H1 (cell line): ENCODE results near the gene MAP1B. TPM values are rescaled to one million over a fixed set of nuclear protein-coding genes. Genes with fewer than 3 reads are reported as not detected.

Experiments
- CTCF ChIA-PET: fragments of 300-600 bp; sonication (Branson Sonifier 250); formaldehyde crosslinking; loops from one replicate; lab custom pipeline; 2021; ENCODE audit not compliant: partially characterized antibody; lab: Charles Lee
- POLR2A ChIA-PET: fragments of 300-600 bp; sonication (Branson Sonifier 250); formaldehyde crosslinking; loops from one replicate; lab custom pipeline; 2021; ENCODE audit warnings: inconsistent platforms; ENCODE audit not compliant: partially characterized antibody; lab: Charles Lee
- DNase-seq, 2 experiments: peaks; one replicate each; pipeline versions ENCODE4 v3.0.0 to v3.0.0-alpha.2; 2010 to 2022; ENCODE audit warnings: low spot score in 2 of 2, low read depth in 1 of 2, mixed read lengths in 1 of 2
- FAIRE-seq: peaks from 2 replicates; lab custom pipeline; 2011; peaks lifted over from hg19 to GRCh38; lab: Jason Lieb, UNC
- H2AFZ ChIP-seq: 2 replicates; pipeline ENCODE4 v1.8.1; 2012; ENCODE audit warnings: low read length, inconsistent platforms
- H2AK5ac ChIP-seq: 2 replicates; pipeline ENCODE4 v1.6.1; 2013; ENCODE audit warnings: low read depth, low read length
- H2BK120ac ChIP-seq: replicated peaks from 2 replicates; pipeline ENCODE3; 2013; ENCODE audit warnings: low read depth, low read length, inconsistent platforms
- H2BK12ac ChIP-seq: 2 replicates; pipeline ENCODE4 v1.6.1; 2013; ENCODE audit warnings: low read depth, low read length
- H2BK15ac ChIP-seq: 2 replicates; pipeline ENCODE4 v1.6.1; 2013; ENCODE audit warnings: low read length
- H2BK20ac ChIP-seq: 2 replicates; pipeline ENCODE4 v1.6.1; 2013; ENCODE audit warnings: low read length
- H2BK5ac ChIP-seq: 2 replicates; pipeline ENCODE4 v1.6.1; 2013; ENCODE audit warnings: low read depth, low read length
- H3K14ac ChIP-seq: 2 replicates; pipeline ENCODE4 v1.6.1; 2013; ENCODE audit warnings: inconsistent platforms; ENCODE audit not compliant: insufficient read length
- H3K18ac ChIP-seq: 2 replicates; pipeline ENCODE4 v1.6.1; 2013; ENCODE audit warnings: low read length; ENCODE audit errors: extremely low read depth
- H3K23ac ChIP-seq: 2 replicates; pipeline ENCODE4 v1.6.1; 2013; ENCODE audit warnings: inconsistent platforms; ENCODE audit not compliant: insufficient read length
- H3K23me2 ChIP-seq: 2 replicates; pipeline ENCODE4 v1.6.1; 2013; ENCODE audit warnings: low read depth, low read length
- H3K27ac ChIP-seq: 2 replicates; pipeline ENCODE4 v1.6.1; 2011; ENCODE audit warnings: low read depth, low read length, inconsistent platforms
- H3K27me3 ChIP-seq, 4 experiments: replicated peaks in 1 of 4; 1 replicate in 1 of 4; 2 replicates in 3 of 4; pipeline versions ENCODE4 v1.6.1 to v1.8.1; 2011 to 2013; ENCODE audit warnings: low read length in 3 of 4, mild to moderate bottlenecking in 3 of 4, inconsistent platforms in 2 of 4, mixed read lengths in 2 of 4, moderate library complexity in 1 of 4; ENCODE audit not compliant: control insufficient read depth in 3 of 4, insufficient read depth in 3 of 4; ENCODE audit errors: extremely low read depth in 1 of 4
- H3K36me3 ChIP-seq, 4 experiments: 2 replicates each; pipeline versions ENCODE4 v1.6.1 to v1.8.1; 2011 to 2013; ENCODE audit warnings: mild to moderate bottlenecking in 4 of 4, low read length in 3 of 4, moderate library complexity in 2 of 4, control low read depth in 1 of 4, inconsistent platforms in 1 of 4; ENCODE audit not compliant: insufficient read depth in 4 of 4, control insufficient read depth in 2 of 4
- H3K4ac ChIP-seq: replicated peaks from 2 replicates; pipeline ENCODE3; 2013; ENCODE audit warnings: low read length, low read depth, mixed read lengths, inconsistent platforms; ENCODE audit not compliant: insufficient read length
- H3K4me1 ChIP-seq, 4 experiments: replicated peaks in 1 of 4; 1 replicate in 1 of 4; 2 replicates in 3 of 4; pipeline versions ENCODE4 v1.6.1 to v1.8.1; 2011 to 2013; ENCODE audit warnings: low read length in 3 of 4, inconsistent platforms in 2 of 4, mixed read lengths in 1 of 4; ENCODE audit not compliant: insufficient read depth in 4 of 4, control insufficient read depth in 3 of 4
- H3K4me2 ChIP-seq, 2 experiments: 2 replicates each; pipeline versions ENCODE4 v1.6.1 to v1.8.1; 2011 to 2013; ENCODE audit warnings: low read depth in 2 of 2, low read length in 2 of 2, control low read depth in 1 of 2, inconsistent platforms in 1 of 2, mild to moderate bottlenecking in 1 of 2; ENCODE audit not compliant: insufficient read depth in 1 of 2
- H3K4me3 ChIP-seq, 4 experiments: fragments of 200-600, 300-600 bp in 1 of 4; sonication (generic), shearing (Covaris generic), sonication (Bioruptor Twin) in 1 of 4; 2 replicates each; pipeline versions ENCODE4 v1.5.1 to v1.8.1; 2011 to 2016; ENCODE audit warnings: low read length in 4 of 4, low read depth in 3 of 4, control low read depth in 2 of 4, inconsistent platforms in 2 of 4, mild to moderate bottlenecking in 2 of 4, mixed read lengths in 1 of 4, moderate library complexity in 1 of 4; ENCODE audit not compliant: insufficient read depth in 2 of 4; ENCODE audit errors: extremely low read depth in 1 of 4
- H3K56ac ChIP-seq: replicated peaks from 2 replicates; pipeline ENCODE3; 2013; ENCODE audit warnings: low read depth, mild to moderate bottlenecking, mixed read lengths, low read length, inconsistent platforms; ENCODE audit not compliant: insufficient read length
- H3K79me1 ChIP-seq: 2 replicates; pipeline ENCODE4 v1.6.1; 2013; ENCODE audit warnings: low read depth, low read length, control low read depth
- H3K79me2 ChIP-seq, 2 experiments: 2 replicates each; pipeline versions ENCODE4 v1.6.1 to v1.8.1; 2012 to 2013; ENCODE audit warnings: low read length in 2 of 2, mild to moderate bottlenecking in 2 of 2, inconsistent platforms in 1 of 2; ENCODE audit not compliant: insufficient read depth in 2 of 2, control insufficient read depth in 1 of 2
- H3K9ac ChIP-seq, 4 experiments: replicated peaks in 1 of 4; 1 replicate in 1 of 4; 2 replicates in 3 of 4; pipeline versions ENCODE4 v1.6.1 to v1.8.1; 2011 to 2013; ENCODE audit warnings: low read depth in 3 of 4, low read length in 3 of 4, control low read depth in 2 of 4, mild to moderate bottlenecking in 2 of 4, moderate library complexity in 2 of 4, inconsistent platforms in 1 of 4; ENCODE audit errors: extremely low read depth in 1 of 4
- H3K9me3 ChIP-seq, 2 experiments: 2 replicates each; pipeline versions ENCODE4 v1.6.1 to v1.8.1; 2012 to 2013; ENCODE audit warnings: mild to moderate bottlenecking in 2 of 2, moderate library complexity in 2 of 2, control low read depth in 1 of 2, inconsistent platforms in 1 of 2, low read depth in 1 of 2, low read length in 1 of 2, mixed read lengths in 1 of 2; ENCODE audit not compliant: insufficient read depth in 2 of 2
- H4K20me1 ChIP-seq, 2 experiments: replicated peaks in 1 of 2; 2 replicates each; pipeline versions ENCODE3 to v1.8.1; 2011 to 2013; ENCODE audit warnings: inconsistent platforms in 2 of 2, low read length in 2 of 2, mild to moderate bottlenecking in 1 of 2; ENCODE audit not compliant: insufficient read depth in 2 of 2, control insufficient read depth in 1 of 2
- H4K5ac ChIP-seq: 2 replicates; pipeline ENCODE4 v1.6.1; 2013; ENCODE audit warnings: low read length, low read depth, mixed read lengths, inconsistent platforms; ENCODE audit not compliant: insufficient read length
- H4K8ac ChIP-seq: 2 replicates; pipeline ENCODE4 v1.8.0; 2013; ENCODE audit warnings: mild to moderate bottlenecking, moderate library complexity, low read length, inconsistent platforms; ENCODE audit not compliant: insufficient read depth; ENCODE audit errors: extremely low read depth
- H4K91ac ChIP-seq: replicated peaks from 2 replicates; pipeline ENCODE3; 2013; ENCODE audit warnings: low read length, mixed read lengths, inconsistent platforms; ENCODE audit not compliant: insufficient read length
- BCL11A ChIP-seq, 2 experiments: IDR thresholded peaks; one replicate each; pipeline ENCODE4 v1.6.1; 2011; ENCODE audit warnings: low read depth in 2 of 2, low read length in 2 of 2, mild to moderate bottlenecking in 2 of 2
- CHD2 ChIP-seq: IDR thresholded peaks from 2 replicates; pipeline ENCODE4 v1.6.1; 2012; ENCODE audit warnings: low read length, improper control_type of control experiment
- CREB1 ChIP-seq: IDR thresholded peaks from 2 replicates; pipeline ENCODE4 v1.6.1; 2012; ENCODE audit warnings: inconsistent platforms
- E2F6 ChIP-seq: IDR thresholded peaks from 2 replicates; pipeline ENCODE4 v1.6.1; 2012; ENCODE audit warnings: inconsistent platforms
- EGR1 ChIP-seq: IDR thresholded peaks from 2 replicates; pipeline ENCODE4 v1.6.1; 2011; ENCODE audit warnings: low read depth, low read length, borderline replicate concordance
- EP300 ChIP-seq, 2 experiments: IDR thresholded peaks; 1 replicate in 1 of 2; 2 replicates in 1 of 2; pipeline ENCODE4 v1.6.1; 2011 to 2012; ENCODE audit warnings: low read depth in 2 of 2, low read length in 2 of 2, mild to moderate bottlenecking in 2 of 2, borderline replicate concordance in 1 of 2, inconsistent platforms in 1 of 2, moderate library complexity in 1 of 2
- PHF8 ChIP-seq: fragments of 200-600 bp; sonication (generic); conservative IDR thresholded peaks from 2 replicates; pipeline ENCODE4 v1.7.1; 2012; ENCODE audit warnings: low read depth, mild to moderate bottlenecking, inconsistent platforms, low read length, moderate library complexity
- POLR2AphosphoS5 ChIP-seq: IDR thresholded peaks from 2 replicates; pipeline ENCODE4 v1.6.1; 2011; ENCODE audit warnings: low read depth, low read length
- TCF12 ChIP-seq: IDR thresholded peaks from 2 replicates; pipeline ENCODE4 v1.6.1; 2011; ENCODE audit warnings: low read depth, mild to moderate bottlenecking, low read length
- TEAD4 ChIP-seq: IDR thresholded peaks from 2 replicates; pipeline ENCODE4 v1.6.1; 2012; ENCODE audit warnings: low read depth, low read length, inconsistent platforms, mixed read lengths
- YY1 ChIP-seq: IDR thresholded peaks from 2 replicates; pipeline ENCODE4 v1.6.1; 2011; ENCODE audit warnings: low read depth, mild to moderate bottlenecking, low read length
- WGBS, 2 experiments: shearing (Covaris generic) in 1 of 2; methylation state at CpG; one replicate each; pipeline versions ENCODE4 v1.1.6 to v1.1.7; 2013 to 2015; ENCODE audit warnings: low lambda C conversion rate in 2 of 2, mixed read lengths in 2 of 2, inconsistent platforms in 1 of 2, low coverage in 1 of 2, missing lambda C conversion rate in 1 of 2; ENCODE audit not compliant: insufficient replicate concordance in 2 of 2, insufficient coverage in 1 of 2, insufficient read length in 1 of 2; ENCODE audit errors: extremely low coverage in 1 of 2, missing lambda C conversion rate in 1 of 2; 5-methylcytosine and 5-hydroxymethylcytosine counted together
- polyA plus RNA-seq, 7 experiments: library from polyadenylated mRNA; depleted of rRNA in 3 of 7; stranded (reverse) in 5 of 7; unstranded in 2 of 7; fragments of >200 nt in 5 of 7; fragments of 200-250 nt in 2 of 7; gene quantifications; 1 replicate in 5 of 7; 2 replicates in 1 of 7; 4 replicates in 1 of 7; pipeline versions ENCODE4 v1.2.1 to v1.2.3, GENCODE V29; 2011 to 2013; ENCODE audit warnings: missing spikeins in 2 of 7, mixed read lengths in 2 of 7
- total RNA-seq: library from RNA; stranded (reverse); fragmentation: NEBNext Ultra II Directional; extraction: Animal tissue kit (Norgen Biotek cat#: 25700); gene quantifications from 2 replicates; pipeline ENCODE4 v1.2.1, GENCODE V29; 2021

The MAP1B gene
- total and polyA plus RNA-seq, 2 of the 8 experiments (the other 6 are each of a cell fraction or from before 2014, with no cell fraction given), result 24.5 to 120 TPM

DNA sequence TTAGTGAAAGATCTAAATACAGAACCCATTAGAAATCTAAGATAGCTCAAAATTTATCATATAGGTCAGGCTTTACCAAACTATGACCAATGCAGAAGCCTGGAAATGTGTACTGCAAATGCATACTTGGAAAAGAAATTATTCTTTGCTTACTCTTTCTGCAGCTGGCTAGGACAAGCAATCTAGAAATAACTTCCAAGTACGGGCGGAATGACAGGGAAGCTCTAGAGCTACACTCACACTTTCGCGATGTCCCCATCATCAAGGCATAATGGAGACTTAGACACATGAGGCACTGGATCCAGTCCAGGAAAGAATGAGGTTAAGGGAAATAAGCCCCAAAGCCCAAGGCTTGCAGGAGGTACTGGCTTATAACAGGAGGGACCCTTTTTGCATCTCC is 22.4 kb upstream of the MAP1B start:
- Histone ChIP-seq H3K18ac (no peak overlapping the region), H3K4ac (no peak overlapping the region), H2BK15ac (no peak overlapping the region), H2BK120ac (no peak overlapping the region), H3K23me2 (no peaks in the 10 kb centered on the region), H3K9ac (no peak overlapping the region), H2BK12ac (no peak overlapping the region), H3K9me3 (no peaks in the 10 kb centered on the region), H2AK5ac (no peak overlapping the region), H2BK20ac (no peak overlapping the region), H3K79me1 (no peaks in the 10 kb centered on the region), H3K4me3 (no peak overlapping the region), H2BK5ac (no peak overlapping the region), H3K27ac (no peak overlapping the region), H4K20me1 (no peaks in the 10 kb centered on the region), H3K23ac (no peak overlapping the region), H3K36me3 (no peaks in the 10 kb centered on the region), H3K14ac (no peak overlapping the region), H2AFZ (no peak overlapping the region), H4K5ac (no peak overlapping the region), H4K91ac (no peak overlapping the region), H3K4me2 (no peak overlapping the region), H3K79me2 (no peaks in the 10 kb centered on the region), H3K56ac (no peak overlapping the region), H3K4me1 (no peaks in the 10 kb centered on the region), H4K8ac (no peak overlapping the region), H3K27me3 (peaks cover 0 to 1% (median 0%) of the 10 kb centered on the region in 4 experiments; a peak in 1 of 7 replicates)
- TF ChIP-seq E2F6, result no peak
- no peak for TF ChIP-seq TEAD4
- TF ChIP-seq BCL11A (IDR thresholded peaks at IDR 0.05; ENCODE audit: low read depth in 2 of 2, low read length in 2 of 2), result no peak
- no peak for TF ChIP-seq YY1
- no peak for TF ChIP-seq EGR1
- TF ChIP-seq EP300 (IDR thresholded peaks at IDR 0.05; ENCODE audit: borderline replicate concordance in 1 of 2, low read depth in 2 of 2, low read length in 2 of 2), result no peak
- TF ChIP-seq CREB1, result no peak
- TF ChIP-seq CHD2, result no peak
- TF ChIP-seq PHF8, result no peak
- no peak for TF ChIP-seq POLR2AphosphoS5
- TF ChIP-seq TCF12, result no peak
- CTCF ChIA-PET, result interaction anchor here (1.5 to 1.6 kb wide), 2 partner anchors 8 to 65 kb away, joined by 3 to 4 read pairs; no protein-coding TSS in a partner anchor
- FAIRE-seq (no peak), DNase-seq (no peak)
- POLR2A ChIA-PET, result interaction anchor here (1.8 to 2.0 kb wide), 2 partner anchors 11 to 22 kb away, joined by 5 to 7 read pairs; partner anchors contain the start of gene MAP1B
- 100% methylated on average over 4 of the region's 4 CpGs; no CpG with 5 or more reads in 1 of the 2 experiments for WGBS, 2 experiments
